Measurements from ENCODE around the gene FAM98C. TPM values are rescaled to one million over a fixed set of nuclear protein-coding genes. Genes with fewer than 3 reads are reported as not detected.

FAM98C gene
- total and polyA plus RNA-seq, 2 of the 13 experiments (the other 11 are each of a cell fraction or from before 2014, with no cell fraction given): 10.0 to 11.5 TPM

DNA sequence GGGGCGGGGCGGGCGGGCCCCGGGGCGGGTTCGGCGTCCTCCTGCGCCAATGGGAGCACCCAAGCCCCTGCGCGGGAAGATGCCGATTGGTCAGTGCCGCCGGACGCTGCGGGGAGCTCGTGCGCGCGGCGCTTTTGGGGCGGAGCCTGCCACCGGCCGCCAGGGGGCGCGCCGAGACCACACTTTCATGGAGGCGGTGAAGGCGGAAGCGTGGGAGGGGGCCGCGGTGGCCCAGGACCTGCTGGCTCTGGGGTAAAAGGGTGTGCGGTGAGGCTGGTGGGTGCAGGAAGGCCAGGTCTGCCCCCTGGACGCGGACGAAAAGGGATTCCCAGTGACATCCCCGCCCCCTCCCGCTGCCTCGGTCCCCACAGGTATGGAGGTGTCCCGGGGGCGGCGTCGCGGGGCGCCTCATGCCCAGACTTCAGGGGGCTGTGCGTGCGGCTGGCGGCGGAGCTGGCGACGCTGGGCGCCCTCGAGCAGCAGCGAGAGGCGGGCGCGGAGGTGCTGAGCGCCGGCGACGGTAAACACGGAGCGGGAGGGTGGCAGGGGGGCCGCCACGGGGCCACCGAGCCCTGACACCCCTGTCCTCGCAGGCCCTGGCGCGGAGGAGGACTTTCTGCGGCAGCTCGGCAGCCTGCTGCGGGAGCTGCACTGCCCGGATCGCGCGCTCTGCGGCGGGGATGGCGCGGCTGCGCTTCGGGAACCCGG, at the start of gene FAM98C (continued):
- TF ChIP-seq, protein P1, sequence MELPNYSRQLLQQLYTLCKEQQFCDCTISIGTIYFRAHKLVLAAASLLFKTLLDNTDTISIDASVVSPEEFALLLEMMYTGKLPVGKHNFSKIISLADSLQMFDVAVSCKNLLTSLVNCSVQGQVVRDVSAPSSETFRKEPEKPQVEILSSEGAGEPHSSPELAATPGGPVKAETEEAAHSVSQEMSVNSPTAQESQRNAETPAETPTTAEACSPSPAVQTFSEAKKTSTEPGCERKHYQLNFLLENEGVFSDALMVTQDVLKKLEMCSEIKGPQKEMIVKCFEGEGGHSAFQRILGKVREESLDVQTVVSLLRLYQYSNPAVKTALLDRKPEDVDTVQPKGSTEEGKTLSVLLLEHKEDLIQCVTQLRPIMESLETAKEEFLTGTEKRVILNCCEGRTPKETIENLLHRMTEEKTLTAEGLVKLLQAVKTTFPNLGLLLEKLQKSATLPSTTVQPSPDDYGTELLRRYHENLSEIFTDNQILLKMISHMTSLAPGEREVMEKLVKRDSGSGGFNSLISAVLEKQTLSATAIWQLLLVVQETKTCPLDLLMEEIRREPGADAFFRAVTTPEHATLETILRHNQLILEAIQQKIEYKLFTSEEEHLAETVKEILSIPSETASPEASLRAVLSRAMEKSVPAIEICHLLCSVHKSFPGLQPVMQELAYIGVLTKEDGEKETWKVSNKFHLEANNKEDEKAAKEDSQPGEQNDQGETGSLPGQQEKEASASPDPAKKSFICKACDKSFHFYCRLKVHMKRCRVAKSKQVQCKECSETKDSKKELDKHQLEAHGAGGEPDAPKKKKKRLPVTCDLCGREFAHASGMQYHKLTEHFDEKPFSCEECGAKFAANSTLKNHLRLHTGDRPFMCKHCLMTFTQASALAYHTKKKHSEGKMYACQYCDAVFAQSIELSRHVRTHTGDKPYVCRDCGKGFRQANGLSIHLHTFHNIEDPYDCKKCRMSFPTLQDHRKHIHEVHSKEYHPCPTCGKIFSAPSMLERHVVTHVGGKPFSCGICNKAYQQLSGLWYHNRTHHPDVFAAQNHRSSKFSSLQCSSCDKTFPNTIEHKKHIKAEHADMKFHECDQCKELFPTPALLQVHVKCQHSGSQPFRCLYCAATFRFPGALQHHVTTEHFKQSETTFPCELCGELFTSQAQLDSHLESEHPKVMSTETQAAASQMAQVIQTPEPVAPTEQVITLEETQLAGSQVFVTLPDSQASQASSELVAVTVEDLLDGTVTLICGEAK (IDR thresholded peaks at IDR 0.05): no peak
- TF ChIP-seq, protein P1 (CRISPR knock-in tag; IDR thresholded peaks at IDR 0.05): peak; percentile 46
- 0 out of 2 replicates have a peak, but pooled peaks have one; percentile 37 for TF ChIP-seq ZNF549 (CRISPR knock-in tag; IDR thresholded peaks at IDR 0.05)
- TF ChIP-seq, protein P2, sequence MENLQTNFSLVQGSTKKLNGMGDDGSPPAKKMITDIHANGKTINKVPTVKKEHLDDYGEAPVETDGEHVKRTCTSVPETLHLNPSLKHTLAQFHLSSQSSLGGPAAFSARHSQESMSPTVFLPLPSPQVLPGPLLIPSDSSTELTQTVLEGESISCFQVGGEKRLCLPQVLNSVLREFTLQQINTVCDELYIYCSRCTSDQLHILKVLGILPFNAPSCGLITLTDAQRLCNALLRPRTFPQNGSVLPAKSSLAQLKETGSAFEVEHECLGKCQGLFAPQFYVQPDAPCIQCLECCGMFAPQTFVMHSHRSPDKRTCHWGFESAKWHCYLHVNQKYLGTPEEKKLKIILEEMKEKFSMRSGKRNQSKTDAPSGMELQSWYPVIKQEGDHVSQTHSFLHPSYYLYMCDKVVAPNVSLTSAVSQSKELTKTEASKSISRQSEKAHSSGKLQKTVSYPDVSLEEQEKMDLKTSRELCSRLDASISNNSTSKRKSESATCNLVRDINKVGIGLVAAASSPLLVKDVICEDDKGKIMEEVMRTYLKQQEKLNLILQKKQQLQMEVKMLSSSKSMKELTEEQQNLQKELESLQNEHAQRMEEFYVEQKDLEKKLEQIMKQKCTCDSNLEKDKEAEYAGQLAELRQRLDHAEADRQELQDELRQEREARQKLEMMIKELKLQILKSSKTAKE (CRISPR knock-in tag; IDR thresholded peaks at IDR 0.05; ENCODE audit: borderline replicate concordance): no peak
- TF ChIP-seq JUNB (CRISPR knock-in tag; IDR thresholded peaks at IDR 0.05; ENCODE audit: borderline replicate concordance): no peak; the same call in 1 of the 2 replicates
- no peak for TF ChIP-seq GTF3A (CRISPR knock-in tag; conservative IDR thresholded peaks at IDR 0.05)
- TF ChIP-seq HNRNPLL (IDR thresholded peaks at IDR 0.05; ENCODE audit: low read depth, low read length, poor library complexity, severe bottlenecking): peak; percentile 80
- TF ChIP-seq JUN (CRISPR knock-in tag; IDR thresholded peaks at IDR 0.05): no peak
- no peak for TF ChIP-seq ZBTB21 (CRISPR knock-in tag; IDR thresholded peaks at IDR 0.05)
